Measurements from ENCODE around the gene RBM24. TPM values are rescaled to one million over a fixed set of nuclear protein-coding genes. Genes with fewer than 3 reads are reported as not detected.

RBM24 gene
- total and polyA plus RNA-seq, 7 experiments from 2014 or later = not detected

DNA sequence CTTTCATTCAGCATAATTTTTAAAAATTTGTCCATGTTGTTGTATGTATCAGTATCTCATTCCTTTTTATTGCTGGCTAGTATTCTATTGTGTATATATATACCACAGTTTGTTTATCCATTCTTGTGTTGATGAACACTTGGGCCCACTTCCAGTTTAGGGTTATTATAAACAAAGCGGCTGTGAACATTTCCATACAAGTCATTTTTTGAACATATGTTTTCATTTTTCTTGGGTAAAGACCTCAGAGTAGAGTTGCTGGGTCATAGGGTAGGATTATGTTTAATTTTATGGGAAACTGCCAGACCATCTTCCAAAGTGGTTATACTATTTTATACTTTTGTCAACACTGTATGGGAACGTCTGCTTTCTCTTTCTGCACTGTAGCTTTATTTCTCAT lies 55.3 kb downstream of the RBM24 start:
- peaks cover 0 to 19% (median 5%) of the 10 kb centered on the region in 11 donors for H3K9me3 Mint-ChIP-seq
- no peaks in the 10 kb centered on the region for H3K27me3 ChIP-seq (ENCODE audit: control insufficient read depth in 2 of 2, insufficient read depth in 2 of 2, low read length in 2 of 2)
- no peaks in the 10 kb centered on the region for H3K4me1 ChIP-seq (ENCODE audit: control insufficient read depth in 2 of 2, insufficient read depth in 2 of 2, low read length in 2 of 2)
- ChIA-PET CTCF (no interaction called here), POLR2A (no interaction called here)
- no peak overlapping the region for H3K27ac ChIP-seq (ENCODE audit: low read depth, low read length)
- DNase-seq (no peak), ATAC-seq (no peak)
- H3K27ac Mint-ChIP-seq = no peak overlapping the region
- H3K4me1 Mint-ChIP-seq = no peaks in the 10 kb centered on the region
- H3K4me3 Mint-ChIP-seq = no peak overlapping the region
- peaks cover 0 to 5% (median 0%) of the 10 kb centered on the region in 5 donors for H3K36me3 Mint-ChIP-seq
- H3K9me3 ChIP-seq (ENCODE audit: control insufficient read depth in 2 of 3, low read length in 3 of 3) = no peaks in the 10 kb centered on the region
- peaks cover 0 to 6% (median 4%) of the 10 kb centered on the region in 5 donors for H3K27me3 Mint-ChIP-seq
- no peak overlapping the region for H3K4me3 ChIP-seq (ENCODE audit: low read length)
- intact Hi-C loops (cut with micrococcal nuclease) = no loop called here
- no peaks in the 10 kb centered on the region for H3K36me3 ChIP-seq (ENCODE audit: control insufficient read depth in 2 of 3, insufficient read depth in 3 of 3, low read length in 3 of 3)

DNA sequence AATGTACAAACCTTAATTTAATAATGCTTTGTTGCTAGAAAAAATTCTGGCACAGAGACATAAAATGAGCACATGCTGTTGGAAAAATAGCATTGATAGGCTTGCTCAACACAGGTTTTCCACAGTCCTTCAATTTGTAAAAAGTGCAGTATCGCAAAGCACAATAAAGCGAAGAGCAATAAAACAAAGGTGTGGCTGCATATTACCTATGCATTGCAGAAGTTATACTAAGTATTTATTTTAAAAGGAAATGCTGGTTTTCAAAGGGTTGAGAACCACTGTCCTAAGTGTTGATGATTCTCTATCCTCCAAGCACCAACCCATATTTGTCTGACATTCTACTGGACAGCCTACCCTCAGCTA lies 58.1 kb downstream of the RBM24 start:
- Mint-ChIP-seq H3K36me3 (peaks cover 0 to 5% (median 0%) of the 10 kb centered on the region in 5 donors), H3K4me3 (no peak overlapping the region), H3K27ac (no peak overlapping the region), H3K9me3 (peaks cover 3 to 13% (median 7%) of the 10 kb centered on the region in 11 donors), H3K4me1 (no peaks in the 10 kb centered on the region), H3K27me3 (peaks cover 0 to 18% (median 10%) of the 10 kb centered on the region in 5 donors)
- no peaks in the 10 kb centered on the region for H3K27me3 ChIP-seq (ENCODE audit: control insufficient read depth in 2 of 2, insufficient read depth in 2 of 2, low read length in 2 of 2)
- H3K4me1 ChIP-seq (ENCODE audit: control insufficient read depth in 2 of 2, insufficient read depth in 2 of 2, low read length in 2 of 2) = no peaks in the 10 kb centered on the region
- ATAC-seq = no peak
- no peak overlapping the region for H3K27ac ChIP-seq (ENCODE audit: low read depth, low read length)
- ChIA-PET POLR2A (no interaction called here), CTCF (no interaction called here)
- DNase-seq = no peak
- H3K4me3 ChIP-seq (ENCODE audit: low read length) = no peak overlapping the region
- intact Hi-C loops (cut with micrococcal nuclease) = no loop called here
- H3K9me3 ChIP-seq (ENCODE audit: control insufficient read depth in 2 of 3, low read length in 3 of 3) = no peaks in the 10 kb centered on the region
- H3K36me3 ChIP-seq (ENCODE audit: control insufficient read depth in 2 of 3, insufficient read depth in 3 of 3, low read length in 3 of 3) = no peaks in the 10 kb centered on the region

DNA sequence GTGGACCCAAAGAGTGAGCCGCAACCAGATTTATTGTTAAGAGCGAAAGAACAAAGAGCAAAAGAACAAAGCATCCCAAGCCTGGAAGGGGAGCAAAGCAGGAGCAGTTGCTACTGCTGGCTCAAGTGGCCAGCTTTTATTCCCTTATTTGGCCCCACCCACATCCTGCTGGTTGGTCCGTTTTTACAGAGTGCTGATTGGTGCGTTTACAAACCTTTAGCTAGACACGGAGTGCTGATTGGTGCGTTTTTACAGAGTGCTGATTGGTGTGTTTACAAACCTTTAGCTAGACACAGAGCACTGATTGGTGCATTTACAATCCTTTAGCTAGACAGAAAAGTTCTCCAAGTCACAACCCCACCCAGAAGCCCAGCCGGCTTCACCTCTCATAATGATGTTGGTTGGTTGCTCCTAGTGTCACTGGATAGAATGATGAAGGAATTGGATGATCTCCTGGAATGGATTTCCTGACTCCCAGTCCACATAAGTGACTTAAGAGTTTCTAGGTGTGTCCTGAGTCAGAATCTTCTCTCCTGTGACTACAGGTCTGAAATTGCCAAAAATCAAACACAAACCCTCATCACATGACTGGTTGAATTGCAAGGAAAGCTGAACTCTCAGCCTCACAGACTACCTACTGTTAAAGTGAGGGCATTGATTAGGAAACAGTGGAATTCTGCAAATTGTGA lies 60.1 kb downstream of the RBM24 start:
- Histone ChIP-seq H3K9me3 (ENCODE audit: control insufficient read depth in 2 of 3, low read length in 3 of 3) (no peaks in the 10 kb centered on the region), H3K36me3 (ENCODE audit: control insufficient read depth in 2 of 3, insufficient read depth in 3 of 3, low read length in 3 of 3) (no peaks in the 10 kb centered on the region), H3K4me1 (ENCODE audit: control insufficient read depth in 2 of 2, insufficient read depth in 2 of 2, low read length in 2 of 2) (no peaks in the 10 kb centered on the region), H3K4me3 (ENCODE audit: low read length) (no peak overlapping the region), H3K27me3 (ENCODE audit: control insufficient read depth in 2 of 2, insufficient read depth in 2 of 2, low read length in 2 of 2) (no peaks in the 10 kb centered on the region), H3K27ac (ENCODE audit: low read depth, low read length) (no peak overlapping the region)
- ATAC-seq (no peak), DNase-seq (no peak)
- Mint-ChIP-seq H3K9me3 (peaks cover 0 to 10% (median 5%) of the 10 kb centered on the region in 11 donors), H3K36me3 (peaks cover 0 to 5% (median 0%) of the 10 kb centered on the region in 5 donors), H3K27me3 (peaks cover 0 to 18% (median 10%) of the 10 kb centered on the region in 5 donors), H3K27ac (no peak overlapping the region), H3K4me1 (no peaks in the 10 kb centered on the region), H3K4me3 (no peak overlapping the region)
- ChIA-PET POLR2A (no interaction called here), CTCF (no interaction called here)
- intact Hi-C loops (cut with micrococcal nuclease) = no loop called here

DNA sequence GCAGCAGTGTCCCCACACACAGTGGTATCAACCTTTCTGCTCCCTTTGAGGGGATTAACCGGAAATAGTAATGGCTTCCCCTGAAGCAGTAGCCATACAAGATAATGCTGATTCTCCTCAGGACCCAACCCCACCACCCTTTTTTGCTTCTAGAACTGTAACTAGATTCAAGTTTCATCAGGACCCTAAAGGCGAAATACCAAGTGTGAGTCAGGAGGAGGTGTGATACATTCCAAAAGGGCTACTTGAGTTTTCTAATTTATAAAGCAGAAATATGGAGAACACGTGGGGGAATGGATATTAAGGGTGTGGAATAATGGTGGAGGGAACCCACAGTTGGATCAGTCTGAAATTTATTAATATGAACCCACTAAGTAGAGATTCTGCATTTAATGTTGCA lies 60.7 kb downstream of the RBM24 start:
- Histone ChIP-seq H3K4me3 (ENCODE audit: low read length) (no peak overlapping the region), H3K27me3 (ENCODE audit: control insufficient read depth in 2 of 2, insufficient read depth in 2 of 2, low read length in 2 of 2) (no peaks in the 10 kb centered on the region), H3K36me3 (ENCODE audit: control insufficient read depth in 2 of 3, insufficient read depth in 3 of 3, low read length in 3 of 3) (no peaks in the 10 kb centered on the region), H3K9me3 (ENCODE audit: control insufficient read depth in 2 of 3, low read length in 3 of 3) (no peaks in the 10 kb centered on the region), H3K27ac (ENCODE audit: low read depth, low read length) (no peak overlapping the region), H3K4me1 (ENCODE audit: control insufficient read depth in 2 of 2, insufficient read depth in 2 of 2, low read length in 2 of 2) (no peaks in the 10 kb centered on the region)
- ChIA-PET POLR2A (no interaction called here), CTCF (no interaction called here)
- H3K36me3 Mint-ChIP-seq = peaks cover 0 to 5% (median 0%) of the 10 kb centered on the region in 5 donors
- H3K27me3 Mint-ChIP-seq = peaks cover 0 to 18% (median 10%) of the 10 kb centered on the region in 5 donors
- ATAC-seq (no peak), DNase-seq (no peak)
- no peaks in the 10 kb centered on the region for H3K4me1 Mint-ChIP-seq
- H3K9me3 Mint-ChIP-seq = peaks cover 0 to 10% (median 4%) of the 10 kb centered on the region in 11 donors
- intact Hi-C loops (cut with micrococcal nuclease) = no loop called here
- no peak overlapping the region for H3K27ac Mint-ChIP-seq
- no peak overlapping the region for H3K4me3 Mint-ChIP-seq

DNA sequence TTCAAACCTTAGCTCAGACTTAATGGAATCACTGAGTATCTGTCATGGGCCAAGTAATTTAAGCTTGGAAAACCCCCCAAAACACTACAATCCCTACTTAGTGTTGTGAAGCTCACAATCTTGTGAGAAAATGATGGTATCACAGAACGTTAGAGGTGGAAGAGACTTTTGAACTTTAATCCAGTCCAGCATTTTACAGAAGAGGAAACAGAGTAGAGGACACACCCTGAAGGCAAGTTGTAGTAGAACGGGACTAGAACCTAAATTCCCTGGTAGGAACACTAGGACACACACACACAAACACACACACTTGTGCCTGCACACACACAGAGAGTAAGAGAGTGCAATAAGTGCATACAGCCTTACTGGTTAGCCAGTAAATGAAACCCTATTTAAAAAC lies 62.1 kb downstream of the RBM24 start:
- DNase-seq = no peak
- no peaks in the 10 kb centered on the region for H3K4me1 ChIP-seq (ENCODE audit: control insufficient read depth in 2 of 2, insufficient read depth in 2 of 2, low read length in 2 of 2)
- H3K27ac ChIP-seq (ENCODE audit: low read depth, low read length) = no peak overlapping the region
- Mint-ChIP-seq H3K36me3 (no peaks in the 10 kb centered on the region), H3K9me3 (peaks cover 0 to 10% (median 4%) of the 10 kb centered on the region in 11 donors), H3K4me1 (no peaks in the 10 kb centered on the region), H3K27me3 (peaks cover 0 to 12% (median 8%) of the 10 kb centered on the region in 5 donors), H3K27ac (no peak overlapping the region), H3K4me3 (no peak overlapping the region)
- no peak for ATAC-seq
- intact Hi-C loops (cut with micrococcal nuclease) = no loop called here
- H3K27me3 ChIP-seq (ENCODE audit: control insufficient read depth in 2 of 2, insufficient read depth in 2 of 2, low read length in 2 of 2) = no peaks in the 10 kb centered on the region
- ChIA-PET POLR2A (no interaction called here), CTCF (no interaction called here)
- H3K9me3 ChIP-seq (ENCODE audit: control insufficient read depth in 2 of 3, low read length in 3 of 3) = no peaks in the 10 kb centered on the region
- H3K36me3 ChIP-seq (ENCODE audit: control insufficient read depth in 2 of 3, insufficient read depth in 3 of 3, low read length in 3 of 3) = no peaks in the 10 kb centered on the region
- no peak overlapping the region for H3K4me3 ChIP-seq (ENCODE audit: low read length)

Other genes with a start within 250 kb of the RBM24 start
- not detected for gene STMND1, start 179.3 kb upstream of the RBM24 start, total RNA-seq
- not detected for gene STMND1, start 179.3 kb upstream of the RBM24 start, polyA plus RNA-seq
- not detected for gene CAP2, start 112.2 kb downstream of the RBM24 start, total RNA-seq
- not detected for gene CAP2, start 112.2 kb downstream of the RBM24 start, polyA plus RNA-seq